ENCODE measurements around the gene CYREN.
"Not testable (repeated sequence)": the region's sequence is repeated elsewhere in the genome, so short reads cannot be mapped to it uniquely, and the experiment has no call there.

CYREN gene

GRCh38 chr7:135175931-135176330 is 5.4 kb upstream of the CYREN start:
- no peaks in the 10 kb centered on the region for H3K9me2 ChIP-seq (replicated peaks; ENCODE audit: control insufficient read depth, low read length)
- peaks cover 8% of the 10 kb centered on the region for H3K4me1 ChIP-seq (ENCODE audit: control insufficient read depth, low read length)
- peaks cover 57% of the 10 kb centered on the region for H3K36me3 ChIP-seq (ENCODE audit: control insufficient read depth, low read length)
- H3K27ac ChIP-seq (ENCODE audit: low read depth, low read length), result no peak overlapping the region
- H3K27me3 ChIP-seq (ENCODE audit: control insufficient read depth, low read length), result no peaks in the 10 kb centered on the region
- no peaks in the 10 kb centered on the region for H4K20me1 ChIP-seq (ENCODE audit: control insufficient read depth, insufficient read depth, low read depth, low read length)
- peaks cover 2% of the 10 kb centered on the region for H3F3A ChIP-seq (ENCODE audit: control insufficient read depth, insufficient read depth)
- no peak overlapping the region for H3K4me3 ChIP-seq (ENCODE audit: low read length)
- no peak overlapping the region for H3K4me2 ChIP-seq (ENCODE audit: low read length)
- TF ChIP-seq, protein P1, sequence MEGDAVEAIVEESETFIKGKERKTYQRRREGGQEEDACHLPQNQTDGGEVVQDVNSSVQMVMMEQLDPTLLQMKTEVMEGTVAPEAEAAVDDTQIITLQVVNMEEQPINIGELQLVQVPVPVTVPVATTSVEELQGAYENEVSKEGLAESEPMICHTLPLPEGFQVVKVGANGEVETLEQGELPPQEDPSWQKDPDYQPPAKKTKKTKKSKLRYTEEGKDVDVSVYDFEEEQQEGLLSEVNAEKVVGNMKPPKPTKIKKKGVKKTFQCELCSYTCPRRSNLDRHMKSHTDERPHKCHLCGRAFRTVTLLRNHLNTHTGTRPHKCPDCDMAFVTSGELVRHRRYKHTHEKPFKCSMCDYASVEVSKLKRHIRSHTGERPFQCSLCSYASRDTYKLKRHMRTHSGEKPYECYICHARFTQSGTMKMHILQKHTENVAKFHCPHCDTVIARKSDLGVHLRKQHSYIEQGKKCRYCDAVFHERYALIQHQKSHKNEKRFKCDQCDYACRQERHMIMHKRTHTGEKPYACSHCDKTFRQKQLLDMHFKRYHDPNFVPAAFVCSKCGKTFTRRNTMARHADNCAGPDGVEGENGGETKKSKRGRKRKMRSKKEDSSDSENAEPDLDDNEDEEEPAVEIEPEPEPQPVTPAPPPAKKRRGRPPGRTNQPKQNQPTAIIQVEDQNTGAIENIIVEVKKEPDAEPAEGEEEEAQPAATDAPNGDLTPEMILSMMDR (IDR thresholded peaks at IDR 0.05; ENCODE audit: low read depth, low read length, poor library complexity, severe bottlenecking), result no peak
- TF ChIP-seq EZH2phosphoT487 (IDR thresholded peaks at IDR 0.05; ENCODE audit: borderline replicate concordance, low read length), result no peak
- H3K9me3 ChIP-seq (ENCODE audit: control insufficient read depth, insufficient read depth, low read length), result peaks cover 22% of the 10 kb centered on the region
- peaks cover 66% of the 10 kb centered on the region for H3K79me2 ChIP-seq (ENCODE audit: control insufficient read depth, low read length)

- Histone ChIP-seq H3K4me1 (ENCODE audit: control insufficient read depth, low read length) (peaks cover 8% of the 10 kb centered on the region), H3K36me3 (ENCODE audit: control insufficient read depth, low read length) (peaks cover 53% of the 10 kb centered on the region), H3K9me2 (replicated peaks; ENCODE audit: control insufficient read depth, low read length) (no peaks in the 10 kb centered on the region), H3K9me3 (ENCODE audit: control insufficient read depth, insufficient read depth, low read length) (peaks cover 14% of the 10 kb centered on the region), H3F3A (ENCODE audit: control insufficient read depth, insufficient read depth) (peaks cover 5% of the 10 kb centered on the region), H3K27ac (ENCODE audit: low read depth, low read length) (no peak overlapping the region), H3K27me3 (ENCODE audit: control insufficient read depth, low read length) (no peaks in the 10 kb centered on the region), H3K79me2 (ENCODE audit: control insufficient read depth, low read length) (peaks cover 74% of the 10 kb centered on the region), H4K20me1 (ENCODE audit: control insufficient read depth, insufficient read depth, low read depth, low read length) (no peaks in the 10 kb centered on the region), H3K4me2 (ENCODE audit: low read length) (no peak overlapping the region), H3K4me3 (ENCODE audit: low read length) (no peak overlapping the region)
- TF ChIP-seq EZH2phosphoT487 (IDR thresholded peaks at IDR 0.05; ENCODE audit: borderline replicate concordance, low read length), result no peak
- TF ChIP-seq, protein P1 (IDR thresholded peaks at IDR 0.05; ENCODE audit: low read depth, low read length, poor library complexity, severe bottlenecking), result no peak
Measured at GRCh38 chr7:135174941-135175340, 4.4 kb upstream of the CYREN start.

DNA sequence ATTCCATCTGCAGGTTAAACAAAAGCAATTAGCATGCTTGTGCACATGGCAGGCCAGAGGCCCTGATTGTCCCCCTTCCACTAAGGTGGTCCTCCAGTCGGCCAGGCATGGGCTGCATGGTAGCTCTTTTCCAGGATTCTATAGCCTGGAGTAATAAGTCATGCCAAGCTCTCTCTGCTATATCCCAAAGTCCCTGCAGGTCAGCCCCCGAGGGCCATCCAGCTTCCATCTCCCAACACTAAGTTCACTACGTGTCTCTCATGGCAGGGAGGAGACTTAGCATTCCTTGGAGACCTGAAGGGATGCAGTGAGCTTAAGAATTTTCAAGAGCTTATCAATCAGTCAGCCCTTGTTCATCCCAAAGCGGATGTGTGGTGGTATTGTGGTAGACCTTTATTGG is 3.4 kb upstream of the CYREN start:
- H3F3A ChIP-seq (ENCODE audit: control insufficient read depth, insufficient read depth); H3K27me3 ChIP-seq (ENCODE audit: control insufficient read depth, low read length); H4K20me1 ChIP-seq (ENCODE audit: control insufficient read depth, insufficient read depth, low read depth, low read length); H3K9me2 ChIP-seq (replicated peaks; ENCODE audit: control insufficient read depth, low read length); H3K27ac ChIP-seq (ENCODE audit: low read depth, low read length); H3K9me3 ChIP-seq (ENCODE audit: control insufficient read depth, insufficient read depth, low read length): not testable (repeated sequence)
- peaks cover 53% of the 10 kb centered on the region for H3K36me3 ChIP-seq (ENCODE audit: control insufficient read depth, low read length)
- H3K4me1 ChIP-seq (ENCODE audit: control insufficient read depth, low read length), result peaks cover 16% of the 10 kb centered on the region
- H3K79me2 ChIP-seq (ENCODE audit: control insufficient read depth, low read length), result peaks cover 84% of the 10 kb centered on the region
- H3K4me2 ChIP-seq (ENCODE audit: low read length), result peak overlapping the region; percentile 35
- H3K4me3 ChIP-seq (ENCODE audit: low read length), result peak overlapping the region; percentile 28; the same call in 1 of the 2 replicates

GRCh38 chr7:135171581-135172291 is 1.2 kb upstream of the CYREN start:
- H3K9me2 ChIP-seq (replicated peaks; ENCODE audit: control insufficient read depth, low read length); H3F3A ChIP-seq (ENCODE audit: control insufficient read depth, insufficient read depth); H3K9me3 ChIP-seq (ENCODE audit: control insufficient read depth, insufficient read depth, low read length); H4K20me1 ChIP-seq (ENCODE audit: control insufficient read depth, insufficient read depth, low read depth, low read length); H3K27me3 ChIP-seq (ENCODE audit: control insufficient read depth, low read length): not testable (repeated sequence)
- peak overlapping the region; percentile 86 for H3K27ac ChIP-seq (ENCODE audit: low read depth, low read length)
- H3K4me1 ChIP-seq (ENCODE audit: control insufficient read depth, low read length), result peaks cover 22% of the 10 kb centered on the region
- peaks cover 51% of the 10 kb centered on the region for H3K36me3 ChIP-seq (ENCODE audit: control insufficient read depth, low read length)
- peak overlapping the region; percentile 88 for H3K4me3 ChIP-seq (ENCODE audit: low read length)
- H3K4me2 ChIP-seq (ENCODE audit: low read length), result peak overlapping the region; percentile 81
- peaks cover 87% of the 10 kb centered on the region for H3K79me2 ChIP-seq (ENCODE audit: control insufficient read depth, low read length)
